Stimulated activated effector memory CD8-positive, alpha-beta T cell treated with anti-CD3 and anti-CD28 coated beads, Interleukin-12 subunit alpha, Interleukin-12 subunit beta, amount 100 ng/mL, for 72 hours (primary cell): Measurements from ENCODE around the gene CREB3L1.

Experiments
- ATAC-seq: fragments of 150-1000 bp; cut with Tn5 transposase; 2 replicates; pipeline ENCODE4 v1.10.0; 2021
- DNase-seq, 2 donors: peaks; one replicate each; pipeline ENCODE4 v3.0.0; 2021 to 2022; ENCODE audit warnings: low spot score in 2 of 2
- H3K27ac Mint-ChIP-seq: one replicate; pipeline ENCODE4 v1.8.0; 2022; ENCODE audit warnings: mild to moderate bottlenecking, mixed read lengths
- H3K36me3 Mint-ChIP-seq: one replicate; pipeline ENCODE4 v1.8.0; 2022; ENCODE audit warnings: mild to moderate bottlenecking, mixed read lengths
- H3K4me1 Mint-ChIP-seq: one replicate; pipeline ENCODE4 v1.8.0; 2022; ENCODE audit warnings: mixed read lengths
- H3K4me3 Mint-ChIP-seq: one replicate; pipeline ENCODE4 v1.8.0; 2022; ENCODE audit warnings: mild to moderate bottlenecking, mixed read lengths
- H3K9me3 Mint-ChIP-seq: one replicate; pipeline ENCODE4 v1.8.0; 2022; ENCODE audit warnings: mixed read lengths

CREB3L1 gene

GRCh38 chr11:46345881-46346484 is 68.5 kb downstream of the CREB3L1 start:
- peaks cover 54% of the 10 kb centered on the region for H3K4me1 Mint-ChIP-seq

GRCh38 chr11:46346886-46347636 is 69.6 kb downstream of the CREB3L1 start, which contains the start of gene DGKZ:
TSS of gene DGKZ (plus strand) at chr11:46347463. CDS start at chr11:46347660, 197 bp downstream.
- peak within 1 kb of the TSS; percentile 74 for H3K4me3 Mint-ChIP-seq
- H3K36me3 Mint-ChIP-seq = peaks cover 13% of the 10 kb centered on the region
- DNase-seq (peak; percentile 95 to 100), ATAC-seq (peak; percentile 82)
- H3K27ac Mint-ChIP-seq = peak within 1 kb of the TSS; percentile 97
- H3K4me1 Mint-ChIP-seq = peaks cover 65% of the 10 kb centered on the region
- no peaks in the 10 kb centered on the region for H3K9me3 Mint-ChIP-seq

More at GRCh38 chr11:46345881-46346484, 68.5 kb downstream of the CREB3L1 start:
- Mint-ChIP-seq H3K36me3 (peaks cover 8% of the 10 kb centered on the region), H3K27ac (no peak overlapping the region), H3K9me3 (no peaks in the 10 kb centered on the region), H3K4me3 (peak overlapping the region; percentile 74)
- peak in 1 of 2 donors; percentile 60 for DNase-seq
- no peak for ATAC-seq

- peak overlapping the region; percentile 74 for H3K4me3 Mint-ChIP-seq
- peaks cover 72% of the 10 kb centered on the region for H3K4me1 Mint-ChIP-seq
- DNase-seq = no peak
- no peaks in the 10 kb centered on the region for H3K9me3 Mint-ChIP-seq
- peak; percentile 1 for ATAC-seq
- H3K36me3 Mint-ChIP-seq = peaks cover 17% of the 10 kb centered on the region
- peak overlapping the region; percentile 97 for H3K27ac Mint-ChIP-seq
These were observed 70.3 kb downstream of the CREB3L1 start for GRCh38 chr11:46347637-46348311.

- peaks cover 82% of the 10 kb centered on the region for H3K4me1 Mint-ChIP-seq
- H3K27ac Mint-ChIP-seq = peak overlapping the region; percentile 97
- DNase-seq (peak in 1 of 2 donors; percentile 81), ATAC-seq (peak; percentile 39)
- H3K36me3 Mint-ChIP-seq = peaks cover 18% of the 10 kb centered on the region
- peak overlapping the region; percentile 74 for H3K4me3 Mint-ChIP-seq
- no peaks in the 10 kb centered on the region for H3K9me3 Mint-ChIP-seq
These were observed 71.3 kb downstream of the CREB3L1 start for GRCh38 chr11:46348566-46349401.

- peaks cover 18% of the 10 kb centered on the region for H3K36me3 Mint-ChIP-seq
- ATAC-seq = no peak
- H3K4me3 Mint-ChIP-seq = peak overlapping the region; percentile 74
These were observed 73.2 kb downstream of the CREB3L1 start for GRCh38 chr11:46350695-46351094.

GRCh38 chr11:46351148-46351547 is 73.7 kb downstream of the CREB3L1 start:
- H3K27ac Mint-ChIP-seq = peak overlapping the region; percentile 97
- peak overlapping the region; percentile 74 for H3K4me3 Mint-ChIP-seq
- H3K36me3 Mint-ChIP-seq = peaks cover 18% of the 10 kb centered on the region
- H3K4me1 Mint-ChIP-seq = peaks cover 87% of the 10 kb centered on the region
- DNase-seq (no peak), ATAC-seq (no peak)
- H3K9me3 Mint-ChIP-seq = no peaks in the 10 kb centered on the region

More at GRCh38 chr11:46350695-46351094, 73.2 kb downstream of the CREB3L1 start:
- DNase-seq = no peak
- H3K27ac Mint-ChIP-seq = peak overlapping the region; percentile 97
- no peaks in the 10 kb centered on the region for H3K9me3 Mint-ChIP-seq
- H3K4me1 Mint-ChIP-seq = peaks cover 87% of the 10 kb centered on the region

- H3K4me3 Mint-ChIP-seq = peak overlapping the region; percentile 74
- DNase-seq = no peak
These were observed 74.1 kb downstream of the CREB3L1 start for GRCh38 chr11:46351606-46352005.

GRCh38 chr11:46352063-46352841 is 74.8 kb downstream of the CREB3L1 start:
- ATAC-seq = peak; percentile 59
- Mint-ChIP-seq H3K27ac (peak overlapping the region; percentile 97), H3K4me3 (peak overlapping the region; percentile 74), H3K9me3 (no peaks in the 10 kb centered on the region), H3K36me3 (peaks cover 13% of the 10 kb centered on the region), H3K4me1 (peaks cover 88% of the 10 kb centered on the region)
- peak; percentile 82 to 92 for DNase-seq

More at GRCh38 chr11:46351606-46352005, 74.1 kb downstream of the CREB3L1 start:
- ATAC-seq = no peak
- Mint-ChIP-seq H3K36me3 (peaks cover 18% of the 10 kb centered on the region), H3K4me1 (peaks cover 87% of the 10 kb centered on the region), H3K9me3 (no peaks in the 10 kb centered on the region), H3K27ac (peak overlapping the region; percentile 97)

GRCh38 chr11:46353698-46354097 is 76.2 kb downstream of the CREB3L1 start:
- peak overlapping the region; percentile 97 for H3K27ac Mint-ChIP-seq
- no peak for DNase-seq
- no peaks in the 10 kb centered on the region for H3K9me3 Mint-ChIP-seq
- ATAC-seq = peak; percentile 26
- H3K4me3 Mint-ChIP-seq = peak overlapping the region; percentile 74
- peaks cover 13% of the 10 kb centered on the region for H3K36me3 Mint-ChIP-seq
- peaks cover 90% of the 10 kb centered on the region for H3K4me1 Mint-ChIP-seq

- peak overlapping the region; percentile 29 for H3K4me3 Mint-ChIP-seq
- no peak for DNase-seq
- peaks cover 5% of the 10 kb centered on the region for H3K36me3 Mint-ChIP-seq
- peaks cover 71% of the 10 kb centered on the region for H3K4me1 Mint-ChIP-seq
- no peaks in the 10 kb centered on the region for H3K9me3 Mint-ChIP-seq
- ATAC-seq = no peak
- H3K27ac Mint-ChIP-seq = peak overlapping the region; percentile 92
These were observed 79.5 kb downstream of the CREB3L1 start for GRCh38 chr11:46356924-46357482.

- Mint-ChIP-seq H3K27ac (peak overlapping the region; percentile 92), H3K4me3 (peak overlapping the region; percentile 29), H3K9me3 (no peaks in the 10 kb centered on the region), H3K36me3 (peaks cover 3% of the 10 kb centered on the region), H3K4me1 (peaks cover 71% of the 10 kb centered on the region)
- ATAC-seq (no peak), DNase-seq (no peak)
These were observed 80.0 kb downstream of the CREB3L1 start for GRCh38 chr11:46357483-46357936.

GRCh38 chr11:46359953-46360352 is 82.5 kb downstream of the CREB3L1 start:
- H3K9me3 Mint-ChIP-seq = no peaks in the 10 kb centered on the region
- peak overlapping the region; percentile 96 for H3K27ac Mint-ChIP-seq
- peaks cover 69% of the 10 kb centered on the region for H3K4me1 Mint-ChIP-seq
- H3K4me3 Mint-ChIP-seq = no peak overlapping the region
- peaks cover 5% of the 10 kb centered on the region for H3K36me3 Mint-ChIP-seq
- ATAC-seq (no peak), DNase-seq (no peak)

- peak; percentile 49 for ATAC-seq
- peak overlapping the region; percentile 96 for H3K27ac Mint-ChIP-seq
- H3K9me3 Mint-ChIP-seq = no peaks in the 10 kb centered on the region
- H3K36me3 Mint-ChIP-seq = peaks cover 5% of the 10 kb centered on the region
- H3K4me1 Mint-ChIP-seq = peaks cover 65% of the 10 kb centered on the region
- DNase-seq = no peak
- H3K4me3 Mint-ChIP-seq = peak overlapping the region; percentile 80
These were observed 83.4 kb downstream of the CREB3L1 start for GRCh38 chr11:46360878-46361277.
